CD4-positive, alpha-beta memory T cell (primary cell): ENCODE data around the gene SRSF10. TPM values are rescaled to one million over a fixed set of nuclear protein-coding genes. Genes with fewer than 3 reads are reported as not detected.

Experiments used
- CTCF ChIA-PET: fragments of 350-600 bp; sonication (Branson Sonifier 250); formaldehyde crosslinking; loops from one replicate; lab custom pipeline; 2021; ENCODE audit warnings: inconsistent platforms; ENCODE audit not compliant: partially characterized antibody; lab: Charles Lee
- POLR2A ChIA-PET: fragments of 350-600 bp; sonication (Branson Sonifier 250); formaldehyde crosslinking; loops from one replicate; lab custom pipeline; 2021; ENCODE audit not compliant: partially characterized antibody; lab: Charles Lee
- DNase-seq, 5 donors: peaks; one replicate each; pipeline versions ENCODE4 v3.0.0 to v3.0.0-alpha.2; 2020 to 2022; ENCODE audit warnings: mixed read lengths in 1 of 5
- H3K27ac ChIP-seq: one replicate; pipeline ENCODE4 v1.7.0; 2013; ENCODE audit warnings: low read depth, low read length
- H3K27me3 ChIP-seq: 2 replicates; pipeline ENCODE4 v1.7.0; 2013; ENCODE audit warnings: mild to moderate bottlenecking, low read length, moderate library complexity; ENCODE audit not compliant: insufficient read depth
- H3K36me3 ChIP-seq: 2 replicates; pipeline ENCODE4 v1.7.0; 2013; ENCODE audit warnings: mild to moderate bottlenecking, low read length, moderate library complexity; ENCODE audit not compliant: insufficient read depth
- H3K4me1 ChIP-seq: 2 replicates; pipeline ENCODE4 v1.7.0; 2013; ENCODE audit warnings: mild to moderate bottlenecking, low read length, moderate library complexity; ENCODE audit not compliant: insufficient read depth
- H3K4me3 ChIP-seq, 2 donors: one replicate each; pipeline ENCODE4 v1.7.0; 2013; ENCODE audit warnings: low read length in 2 of 2, mild to moderate bottlenecking in 1 of 2
- H3K9me3 ChIP-seq, 2 donors: one replicate each; pipeline ENCODE4 v1.7.0; 2013; ENCODE audit warnings: low read length in 2 of 2, control low read depth in 1 of 2; ENCODE audit not compliant: control insufficient read depth in 1 of 2
- H3K27ac Mint-ChIP-seq, 7 donors: one replicate each; pipeline ENCODE4 v1.8.0; 2020 to 2021; ENCODE audit warnings: mixed read lengths in 7 of 7, mild to moderate bottlenecking in 6 of 7, inconsistent platforms in 3 of 7, moderate library complexity in 3 of 7
- H3K27me3 Mint-ChIP-seq, 2 donors: one replicate each; pipeline ENCODE4 v1.8.0; 2020 to 2021; ENCODE audit warnings: mixed read lengths in 2 of 2
- H3K36me3 Mint-ChIP-seq, 2 donors: one replicate each; pipeline ENCODE4 v1.8.0; 2020 to 2021; ENCODE audit warnings: mixed read lengths in 2 of 2, inconsistent platforms in 1 of 2, mild to moderate bottlenecking in 1 of 2
- H3K4me1 Mint-ChIP-seq, 4 donors: one replicate each; pipeline ENCODE4 v1.8.0; 2020 to 2021; ENCODE audit warnings: mixed read lengths in 4 of 4, mild to moderate bottlenecking in 1 of 4
- H3K4me3 Mint-ChIP-seq, 8 donors: one replicate each; pipeline ENCODE4 v1.8.0; 2020 to 2021; ENCODE audit warnings: mixed read lengths in 8 of 8, mild to moderate bottlenecking in 7 of 8, moderate library complexity in 6 of 8, inconsistent platforms in 3 of 8
- H3K9me3 Mint-ChIP-seq, 8 donors: one replicate each; pipeline ENCODE4 v1.8.0; 2020 to 2021; ENCODE audit warnings: mixed read lengths in 8 of 8, mild to moderate bottlenecking in 5 of 8, inconsistent platforms in 3 of 8, moderate library complexity in 1 of 8
- intact Hi-C: fragments of 100-400 bp; cut with micrococcal nuclease; formaldehyde crosslinking; loops from one replicate; pipeline ENCODE4 v1.15.1; 2023
- polyA plus RNA-seq, 2 donors: library from polyadenylated mRNA; unstranded; fragments of 300-500 nt; fragmentation: Illumina TruSeq; gene quantifications; one replicate each; pipeline ENCODE4 v1.2.3, GENCODE V29; 2021
- total RNA-seq, 2 experiments: library from RNA; stranded (reverse); gene quantifications; one replicate each; pipeline ENCODE4 v1.2.3, GENCODE V29; 2021

The SRSF10 gene
- total and polyA plus RNA-seq, 4 experiments from 2014 or later: 109 to 169 (median 137) TPM

DNA sequence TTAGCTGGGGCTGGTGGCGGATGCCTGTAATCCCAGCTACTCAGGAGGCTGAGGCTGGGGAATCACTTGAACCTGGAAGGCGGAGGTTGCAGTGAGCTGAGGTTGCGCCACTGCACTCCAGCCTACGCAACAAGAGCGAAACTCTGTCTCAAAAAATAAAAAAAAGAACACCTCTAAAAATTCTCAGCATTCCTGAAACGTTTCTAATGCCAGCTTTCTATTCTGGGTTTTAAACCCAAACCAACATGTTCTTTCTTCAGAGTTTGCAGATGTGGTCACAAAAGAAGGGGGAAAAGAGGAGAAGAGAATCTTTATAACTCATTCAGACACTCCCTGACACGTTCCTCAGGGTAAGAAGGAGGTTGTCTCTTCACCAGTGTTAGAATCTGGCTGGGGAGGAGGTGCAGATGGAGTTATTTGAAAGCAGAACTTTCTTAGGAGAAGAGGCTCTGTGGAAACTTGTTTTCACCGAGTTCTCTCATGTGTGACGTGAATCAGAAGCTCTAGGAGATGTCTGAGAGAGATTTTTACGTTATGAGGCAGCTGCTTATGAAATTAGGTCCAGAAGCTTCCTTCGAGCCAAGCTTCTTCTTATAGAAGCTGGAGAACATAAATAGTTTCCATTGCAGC, 49.2 kb downstream of the SRSF10 start:
- Mint-ChIP-seq H3K36me3 (no peaks in the 10 kb centered on the region), H3K4me1 (no peaks in the 10 kb centered on the region), H3K9me3 (no peaks in the 10 kb centered on the region), H3K27ac (no peak overlapping the region), H3K27me3 (peaks cover 6 to 9% of the 10 kb centered on the region in 2 donors), H3K4me3 (no peak overlapping the region)
- Histone ChIP-seq H3K9me3 (no peaks in the 10 kb centered on the region), H3K27ac (no peak overlapping the region), H3K36me3 (no peaks in the 10 kb centered on the region), H3K4me3 (no peak overlapping the region), H3K27me3 (no peaks in the 10 kb centered on the region), H3K4me1 (no peaks in the 10 kb centered on the region)
- POLR2A ChIA-PET: no interaction called here
- CTCF ChIA-PET: no interaction called here
- intact Hi-C loops: no loop called here
- DNase-seq: no peak

DNA sequence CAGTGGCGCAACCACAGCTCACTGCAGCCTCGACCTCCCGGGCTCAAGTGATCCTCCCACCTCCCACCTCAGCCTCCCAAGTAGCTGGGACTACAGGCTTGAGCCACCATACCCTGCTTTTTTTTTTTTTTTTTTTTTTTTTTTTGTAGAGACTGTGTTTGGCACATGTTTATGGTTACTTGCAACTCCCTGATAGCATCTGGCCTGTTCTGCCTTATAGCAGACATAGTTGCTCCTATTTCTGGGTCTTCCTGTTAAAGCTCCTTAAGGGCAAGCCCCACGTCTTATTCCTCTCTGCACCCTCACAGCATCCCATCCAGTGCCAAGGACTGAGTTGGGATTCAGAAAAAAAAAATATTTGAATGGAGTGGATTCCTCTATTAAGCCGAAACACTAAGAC, 49.9 kb downstream of the SRSF10 start:
- CTCF ChIA-PET: no interaction called here
- no peaks in the 10 kb centered on the region for H3K4me1 Mint-ChIP-seq
- POLR2A ChIA-PET: no interaction called here
- H3K27me3 Mint-ChIP-seq: peaks cover 6 to 9% of the 10 kb centered on the region in 2 donors
- Histone ChIP-seq H3K4me3 (no peak overlapping the region), H3K27me3 (no peaks in the 10 kb centered on the region), H3K36me3 (no peaks in the 10 kb centered on the region), H3K9me3 (no peaks in the 10 kb centered on the region), H3K27ac (no peak overlapping the region), H3K4me1 (no peaks in the 10 kb centered on the region)
- intact Hi-C loops: no loop called here
- peak overlapping the region in 1 of 7 donors; percentile 6 for H3K27ac Mint-ChIP-seq
- no peak overlapping the region for H3K4me3 Mint-ChIP-seq
- no peaks in the 10 kb centered on the region for H3K9me3 Mint-ChIP-seq
- H3K36me3 Mint-ChIP-seq: no peaks in the 10 kb centered on the region
- DNase-seq: no peak

DNA sequence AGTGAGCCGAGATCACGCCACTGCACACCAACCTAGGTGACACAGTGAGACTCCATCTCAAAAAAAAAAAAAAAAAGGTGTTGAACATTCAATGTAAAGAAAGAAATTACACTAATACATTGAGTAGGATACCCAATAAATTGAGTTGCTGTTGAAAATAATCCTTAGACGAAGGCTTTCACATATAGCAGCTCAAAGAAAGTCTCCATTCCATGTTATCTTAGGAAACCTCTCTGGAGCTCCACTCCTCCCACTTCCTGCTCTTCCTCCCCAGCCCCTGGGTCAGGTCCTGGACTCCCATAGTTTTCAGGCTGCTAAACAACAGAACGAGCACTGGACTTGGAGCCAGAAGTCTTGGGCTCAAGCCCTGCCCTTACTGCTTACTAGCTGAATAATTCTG, 51.3 kb downstream of the SRSF10 start:
- Mint-ChIP-seq H3K27ac (no peak overlapping the region), H3K9me3 (no peaks in the 10 kb centered on the region), H3K4me3 (no peak overlapping the region)

DNA sequence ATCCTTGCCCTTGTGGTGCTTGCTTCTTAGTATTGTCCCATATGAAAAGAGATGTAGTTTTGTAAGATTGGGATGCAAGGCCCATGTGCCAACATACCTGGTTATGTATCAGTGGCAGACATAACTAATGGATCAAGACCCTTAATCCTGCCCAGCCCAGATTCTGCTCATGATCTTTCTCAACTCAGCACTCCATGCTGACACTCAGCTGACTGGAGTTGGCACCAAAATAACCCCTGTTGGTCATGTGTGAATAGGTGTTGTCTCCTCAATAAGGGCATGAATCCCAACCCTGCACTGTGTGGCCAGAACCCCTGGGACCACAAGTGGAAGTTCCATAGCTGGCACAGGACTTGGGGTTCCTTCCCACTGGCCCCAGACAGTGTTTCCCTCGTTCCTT, 53.0 kb downstream of the SRSF10 start:
- POLR2A ChIA-PET: no interaction called here

More for the DNA sequence above, 51.3 kb downstream of the SRSF10 start:
- no peaks in the 10 kb centered on the region for H3K36me3 ChIP-seq
- no peak overlapping the region for H3K4me3 ChIP-seq
- DNase-seq: no peak
- no peaks in the 10 kb centered on the region for H3K4me1 ChIP-seq
- ChIA-PET POLR2A (no interaction called here), CTCF (no interaction called here)
- no peaks in the 10 kb centered on the region for H3K4me1 Mint-ChIP-seq
- H3K36me3 Mint-ChIP-seq: no peaks in the 10 kb centered on the region
- H3K9me3 ChIP-seq: no peaks in the 10 kb centered on the region
- H3K27me3 Mint-ChIP-seq: peaks cover 6 to 9% of the 10 kb centered on the region in 2 donors
- H3K27me3 ChIP-seq: no peaks in the 10 kb centered on the region
- H3K27ac ChIP-seq: no peak overlapping the region
- intact Hi-C loops: no loop called here

DNA sequence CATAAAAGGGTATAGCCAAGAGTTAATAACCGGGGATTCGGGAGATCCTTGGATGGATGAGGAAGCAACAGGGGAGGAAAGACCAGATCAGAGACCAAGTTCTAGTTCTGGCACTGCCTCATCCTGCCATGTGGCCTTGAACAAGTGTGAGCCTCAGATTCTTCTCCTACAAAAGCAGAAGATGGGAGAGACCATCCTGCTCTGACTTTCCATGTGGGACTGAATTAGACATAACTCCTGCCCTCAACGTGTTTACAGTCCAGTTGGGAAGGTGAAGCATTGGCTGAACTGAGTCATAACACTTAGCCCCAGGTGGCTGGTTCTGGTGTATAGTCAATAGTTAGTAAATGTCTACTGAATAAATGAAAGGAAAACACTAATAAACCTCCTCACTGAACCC, 54.8 kb downstream of the SRSF10 start:
- Mint-ChIP-seq H3K27me3 (peaks cover 4 to 11% of the 10 kb centered on the region in 2 donors), H3K9me3 (no peaks in the 10 kb centered on the region), H3K4me1 (no peaks in the 10 kb centered on the region), H3K27ac (no peak overlapping the region), H3K4me3 (no peak overlapping the region), H3K36me3 (no peaks in the 10 kb centered on the region)
- intact Hi-C loops: no loop called here
- no peaks in the 10 kb centered on the region for H3K9me3 ChIP-seq
- no peaks in the 10 kb centered on the region for H3K36me3 ChIP-seq
- DNase-seq: no peak
- CTCF ChIA-PET: no interaction called here
- no peak overlapping the region for H3K27ac ChIP-seq
- H3K4me3 ChIP-seq: no peak overlapping the region
- POLR2A ChIA-PET: no interaction called here
- no peaks in the 10 kb centered on the region for H3K4me1 ChIP-seq
- no peaks in the 10 kb centered on the region for H3K27me3 ChIP-seq

More for the DNA sequence above, 53.0 kb downstream of the SRSF10 start:
- Histone ChIP-seq H3K27me3 (no peaks in the 10 kb centered on the region), H3K4me1 (no peaks in the 10 kb centered on the region), H3K27ac (no peak overlapping the region), H3K36me3 (no peaks in the 10 kb centered on the region), H3K9me3 (no peaks in the 10 kb centered on the region), H3K4me3 (no peak overlapping the region)
- Mint-ChIP-seq H3K27ac (no peak overlapping the region), H3K9me3 (no peaks in the 10 kb centered on the region), H3K4me3 (no peak overlapping the region), H3K36me3 (no peaks in the 10 kb centered on the region), H3K27me3 (peaks cover 6 to 11% of the 10 kb centered on the region in 2 donors), H3K4me1 (no peaks in the 10 kb centered on the region)
- CTCF ChIA-PET: interaction anchor here (0.7 kb wide), 1 partner anchor 148 kb away, joined by 4 read pairs; no protein-coding TSS in a partner anchor
- DNase-seq: no peak
- intact Hi-C loops: no loop called here

DNA sequence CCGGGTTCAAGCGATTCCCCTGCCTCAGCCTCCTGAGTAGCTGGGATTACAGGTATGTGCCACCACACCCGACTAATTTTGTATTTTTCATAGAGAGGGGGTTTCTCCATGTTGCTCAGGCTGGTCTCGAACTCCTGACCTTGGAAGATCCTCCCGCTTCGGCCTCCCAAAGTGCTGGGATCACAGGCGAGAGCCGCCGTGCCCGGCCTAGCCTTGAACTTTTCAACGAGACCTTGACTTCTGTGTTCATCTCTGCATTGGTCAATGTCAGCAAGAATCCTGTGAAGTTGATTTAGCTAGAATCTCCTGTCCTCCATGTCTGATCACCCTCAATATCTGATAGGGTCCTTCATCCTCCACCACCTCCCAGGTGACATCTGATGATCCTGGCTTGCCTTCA, 55.5 kb downstream of the SRSF10 start:
- intact Hi-C loops: no loop called here
- no peaks in the 10 kb centered on the region for H3K9me3 Mint-ChIP-seq
- DNase-seq: no peak
- Histone ChIP-seq H3K4me1 (no peaks in the 10 kb centered on the region), H3K9me3 (no peaks in the 10 kb centered on the region), H3K36me3 (no peaks in the 10 kb centered on the region), H3K4me3 (no peak overlapping the region), H3K27ac (no peak overlapping the region), H3K27me3 (no peaks in the 10 kb centered on the region)
- CTCF ChIA-PET: no interaction called here
- POLR2A ChIA-PET: no interaction called here
- no peak overlapping the region for H3K27ac Mint-ChIP-seq
- no peak overlapping the region for H3K4me3 Mint-ChIP-seq
- H3K27me3 Mint-ChIP-seq: peaks cover 4 to 11% of the 10 kb centered on the region in 2 donors
- H3K4me1 Mint-ChIP-seq: peaks cover 0 to 4% (median under 1%) of the 10 kb centered on the region in 4 donors
- H3K36me3 Mint-ChIP-seq: no peaks in the 10 kb centered on the region

DNA sequence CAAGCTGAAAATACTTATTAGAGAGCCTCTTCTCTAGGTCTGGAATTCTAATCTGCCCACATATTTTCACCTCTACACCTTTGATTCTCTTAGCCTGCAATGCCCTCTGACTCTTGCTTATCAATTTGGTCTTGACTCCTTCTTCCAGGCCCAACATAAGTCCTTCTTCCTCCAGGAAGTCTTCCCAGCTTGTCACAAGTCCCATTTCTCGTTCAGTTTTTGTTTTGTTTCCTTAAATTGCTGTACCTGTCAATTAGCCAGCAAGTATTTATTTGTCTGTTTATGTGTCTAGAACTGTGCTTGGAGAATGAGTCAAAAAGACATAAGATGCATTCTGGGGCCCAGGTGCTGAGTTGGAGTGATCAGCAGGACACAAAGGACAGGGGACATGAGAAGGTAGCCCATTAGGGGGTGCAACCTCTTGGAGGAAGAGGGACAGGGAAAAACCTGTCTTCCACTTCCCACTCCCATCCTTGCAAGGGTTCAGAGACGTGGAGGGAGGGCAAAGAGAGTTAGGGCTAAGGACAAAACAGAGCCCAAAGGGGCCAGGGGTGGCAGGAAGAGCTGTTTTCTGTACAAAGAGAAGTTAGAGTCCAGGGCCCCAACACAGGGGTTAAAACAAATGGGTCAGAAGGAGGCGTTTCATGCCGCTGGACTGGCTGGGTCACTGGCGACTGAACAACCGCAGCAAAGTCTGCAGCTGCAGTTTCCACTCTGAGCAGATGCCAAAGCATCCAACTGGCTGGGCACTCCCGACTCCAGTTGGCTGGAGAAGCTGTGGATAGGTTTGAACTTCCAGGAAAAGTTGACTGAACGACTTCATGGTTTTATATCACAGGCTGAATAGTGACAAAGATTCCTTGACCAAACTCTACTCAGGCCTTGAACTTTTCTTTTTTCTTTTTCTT, 56.3 kb downstream of the SRSF10 start:
- no peak overlapping the region for H3K4me3 ChIP-seq
- H3K36me3 ChIP-seq: no peaks in the 10 kb centered on the region
- no peaks in the 10 kb centered on the region for H3K9me3 Mint-ChIP-seq
- peaks cover 2 to 8% of the 10 kb centered on the region in 2 donors for H3K27me3 Mint-ChIP-seq
- no peaks in the 10 kb centered on the region for H3K27me3 ChIP-seq
- CTCF ChIA-PET: no interaction called here
- H3K4me1 Mint-ChIP-seq: peaks cover 0 to 4% (median under 1%) of the 10 kb centered on the region in 4 donors
- H3K9me3 ChIP-seq: no peaks in the 10 kb centered on the region
- no peak overlapping the region for H3K4me3 Mint-ChIP-seq
- no peaks in the 10 kb centered on the region for H3K36me3 Mint-ChIP-seq
- intact Hi-C loops: no loop called here
- peak overlapping the region in 1 of 7 donors; percentile 58 for H3K27ac Mint-ChIP-seq
- DNase-seq: no peak
- POLR2A ChIA-PET: no interaction called here
- no peak overlapping the region for H3K27ac ChIP-seq
- H3K4me1 ChIP-seq: no peaks in the 10 kb centered on the region
